ENCODE data around the gene GATM. TPM values are rescaled to one million over a fixed set of nuclear protein-coding genes. Genes with fewer than 3 reads are reported as not detected.

The GATM gene
- total RNA-seq, 1 donor = 0.18 TPM

DNA sequence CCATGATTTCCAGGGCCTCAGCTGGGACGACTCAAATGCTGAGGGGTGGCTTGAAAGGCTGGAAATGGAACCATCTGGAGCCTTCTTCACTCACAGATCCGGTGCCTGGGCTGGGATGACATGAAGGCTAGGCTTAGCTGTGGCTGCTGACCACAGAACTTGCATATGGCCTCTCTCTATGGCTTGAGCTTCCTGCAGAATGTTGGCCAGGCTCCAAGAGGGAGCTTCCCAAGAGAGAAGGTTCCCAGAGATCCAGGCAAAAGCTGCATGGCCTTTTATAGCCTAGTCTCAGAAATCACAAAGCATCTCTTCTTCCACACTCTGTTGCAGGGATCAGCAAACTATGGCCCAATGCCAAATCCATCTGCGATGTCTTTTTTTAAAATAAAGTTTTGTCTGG, 44.8 kb downstream of the GATM start:
- TF ChIP-seq, protein P1, sequence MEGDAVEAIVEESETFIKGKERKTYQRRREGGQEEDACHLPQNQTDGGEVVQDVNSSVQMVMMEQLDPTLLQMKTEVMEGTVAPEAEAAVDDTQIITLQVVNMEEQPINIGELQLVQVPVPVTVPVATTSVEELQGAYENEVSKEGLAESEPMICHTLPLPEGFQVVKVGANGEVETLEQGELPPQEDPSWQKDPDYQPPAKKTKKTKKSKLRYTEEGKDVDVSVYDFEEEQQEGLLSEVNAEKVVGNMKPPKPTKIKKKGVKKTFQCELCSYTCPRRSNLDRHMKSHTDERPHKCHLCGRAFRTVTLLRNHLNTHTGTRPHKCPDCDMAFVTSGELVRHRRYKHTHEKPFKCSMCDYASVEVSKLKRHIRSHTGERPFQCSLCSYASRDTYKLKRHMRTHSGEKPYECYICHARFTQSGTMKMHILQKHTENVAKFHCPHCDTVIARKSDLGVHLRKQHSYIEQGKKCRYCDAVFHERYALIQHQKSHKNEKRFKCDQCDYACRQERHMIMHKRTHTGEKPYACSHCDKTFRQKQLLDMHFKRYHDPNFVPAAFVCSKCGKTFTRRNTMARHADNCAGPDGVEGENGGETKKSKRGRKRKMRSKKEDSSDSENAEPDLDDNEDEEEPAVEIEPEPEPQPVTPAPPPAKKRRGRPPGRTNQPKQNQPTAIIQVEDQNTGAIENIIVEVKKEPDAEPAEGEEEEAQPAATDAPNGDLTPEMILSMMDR (IDR thresholded peaks at IDR 0.05; ENCODE audit: insufficient read depth, low read length) = no peak

DNA sequence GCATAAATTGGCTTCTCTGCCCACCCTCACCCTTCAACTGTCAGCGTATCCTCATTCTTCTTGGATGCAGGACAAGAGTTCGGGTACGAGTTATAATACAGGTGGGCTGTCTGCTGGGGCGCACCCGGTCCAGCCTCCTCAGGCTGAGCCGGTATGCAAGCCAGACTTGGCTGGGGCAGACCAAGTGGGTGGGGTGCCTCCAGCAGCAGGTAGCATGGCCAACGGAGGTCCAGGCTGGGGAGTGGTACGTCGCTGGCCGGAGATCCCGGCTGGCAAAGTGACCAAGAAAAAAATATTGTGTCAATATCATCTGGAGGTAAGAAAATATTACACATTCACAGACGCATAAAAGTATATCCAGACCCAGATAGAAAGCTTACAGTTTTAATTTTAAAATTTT, 45.6 kb downstream of the GATM start:
- DNase-seq (ENCODE audit: low read depth) = no peak
- TF ChIP-seq, protein P1 (IDR thresholded peaks at IDR 0.05; ENCODE audit: insufficient read depth, low read length) = no peak
- no peak overlapping the region for H3K4me3 ChIP-seq (ENCODE audit: low read depth, low read length)

More for the DNA sequence above, 44.8 kb downstream of the GATM start:
- peak; percentile 4 for DNase-seq (ENCODE audit: low read depth)
- no peak overlapping the region for H3K4me3 ChIP-seq (ENCODE audit: low read depth, low read length)

DNA sequence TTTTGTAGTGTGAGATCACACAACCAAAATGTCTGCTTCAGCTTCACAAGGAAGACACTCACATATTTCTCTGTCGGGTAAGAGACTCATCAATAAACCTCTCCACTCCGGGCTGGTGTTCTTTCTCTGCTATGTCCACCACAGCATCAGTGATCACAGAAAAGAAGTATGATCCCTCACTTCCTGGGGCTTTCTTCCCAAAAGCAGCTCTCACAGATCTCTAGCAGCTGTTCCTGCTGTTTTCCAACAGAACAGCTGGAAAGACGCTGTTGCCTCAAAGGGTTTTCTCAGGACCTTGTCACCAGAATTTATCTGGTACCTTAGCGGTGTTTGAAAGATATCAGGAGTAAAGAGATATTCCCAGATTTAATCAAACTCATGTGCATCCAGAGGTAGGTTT, 46.4 kb downstream of the GATM start:
- no peak overlapping the region for H3K4me3 ChIP-seq (ENCODE audit: low read depth, low read length)
- no peak for DNase-seq (ENCODE audit: low read depth)
- TF ChIP-seq, protein P1 (IDR thresholded peaks at IDR 0.05; ENCODE audit: insufficient read depth, low read length) = no peak

DNA sequence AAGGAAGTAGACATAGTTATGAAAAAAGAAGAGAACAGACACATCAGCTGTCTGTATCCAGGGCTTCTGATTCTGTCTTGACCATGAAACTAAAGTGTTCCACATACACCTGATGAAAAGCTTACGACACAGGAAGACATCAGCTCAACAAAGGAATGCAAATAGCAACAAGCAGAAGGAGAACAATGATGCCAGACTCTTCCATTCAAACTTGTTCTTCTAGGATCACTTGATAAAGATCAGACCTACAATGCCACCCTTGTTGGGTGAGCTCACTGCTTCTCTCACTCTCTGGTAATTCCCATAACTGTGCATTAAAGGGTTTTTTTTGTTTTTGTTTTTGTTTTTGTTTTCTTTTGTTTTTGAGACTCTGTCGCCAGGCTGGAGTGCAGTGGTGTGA, 49.7 kb downstream of the GATM start:
- no peak for DNase-seq (ENCODE audit: low read depth)
- TF ChIP-seq, protein P1 (IDR thresholded peaks at IDR 0.05; ENCODE audit: insufficient read depth, low read length) = no peak
- H3K4me3 ChIP-seq (ENCODE audit: low read depth, low read length) = no peak overlapping the region

DNA sequence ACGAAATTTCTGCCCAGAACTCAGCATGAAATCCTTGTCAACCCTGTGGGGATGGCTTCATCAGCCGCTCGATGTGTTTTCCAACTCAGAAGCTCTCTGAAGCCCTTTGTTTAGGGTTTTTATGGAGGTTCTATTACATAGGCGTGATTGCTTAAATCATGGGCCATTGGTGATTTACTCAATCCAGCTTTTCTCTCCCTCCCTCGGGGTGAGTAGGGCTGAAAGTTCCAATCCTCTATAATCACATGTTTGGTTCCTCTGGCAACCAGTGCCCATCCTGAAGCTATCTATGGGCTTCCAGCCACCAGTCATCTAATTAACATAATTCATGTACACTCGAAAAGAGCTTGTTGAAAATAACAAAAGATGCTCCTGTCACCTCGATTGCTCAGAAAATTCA, 51.6 kb downstream of the GATM start:
- DNase-seq (ENCODE audit: low read depth) = no peak
- TF ChIP-seq, protein P1 (IDR thresholded peaks at IDR 0.05; ENCODE audit: insufficient read depth, low read length) = no peak
- H3K4me3 ChIP-seq (ENCODE audit: low read depth, low read length) = no peak overlapping the region

DNA sequence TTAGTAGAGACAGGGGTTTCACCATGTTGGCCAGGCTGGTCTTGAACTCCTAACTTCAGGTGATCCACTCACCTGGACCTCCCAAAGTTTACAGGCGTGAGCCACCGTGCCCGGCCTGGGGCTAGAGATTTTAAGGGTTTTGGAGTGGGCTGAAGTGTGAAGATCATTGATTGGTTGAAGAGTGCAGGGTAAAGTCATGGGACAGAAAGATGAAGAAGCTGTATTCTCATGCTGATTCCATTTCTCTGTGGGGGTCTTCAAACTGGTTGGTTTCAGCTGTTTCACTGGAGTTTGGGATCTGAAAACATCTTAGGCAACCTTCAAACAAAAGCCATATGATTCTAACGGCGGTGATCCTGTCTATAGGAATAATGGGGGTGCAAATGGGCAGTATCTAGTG, 52.1 kb downstream of the GATM start:
- TF ChIP-seq, protein P1 (IDR thresholded peaks at IDR 0.05; ENCODE audit: insufficient read depth, low read length) = no peak
- H3K4me3 ChIP-seq (ENCODE audit: low read depth, low read length) = no peak overlapping the region
- DNase-seq (ENCODE audit: low read depth) = no peak

DNA sequence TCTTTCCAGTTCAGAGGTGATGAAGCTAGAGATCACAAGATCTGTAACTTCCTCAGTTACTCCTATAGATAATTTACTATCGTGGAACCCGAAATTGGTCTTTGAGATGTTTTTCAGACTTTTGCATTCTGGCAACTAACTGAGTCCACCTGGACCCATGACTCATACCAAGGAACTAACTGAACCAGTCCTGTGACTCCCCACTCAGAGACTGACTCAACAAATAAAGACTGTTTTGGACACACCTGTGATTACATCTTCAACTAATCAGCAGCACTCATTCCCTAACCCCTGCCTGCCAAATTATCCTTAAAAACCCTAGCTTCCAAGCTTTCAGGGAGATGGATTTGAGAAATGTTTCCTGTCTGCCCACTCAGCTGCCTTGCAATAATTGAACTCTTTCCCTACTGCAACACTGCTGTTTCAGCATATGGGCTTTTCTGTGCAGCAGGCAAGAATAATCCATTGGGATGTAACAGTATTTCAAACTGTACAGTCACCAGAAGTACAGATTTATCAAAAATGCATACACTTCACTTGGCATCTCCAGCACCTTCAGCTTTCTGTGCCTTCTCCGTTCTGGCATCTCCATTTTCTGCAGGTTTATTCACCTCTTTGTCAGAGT, 57.7 kb downstream of the GATM start:
- TF ChIP-seq, protein P1 (IDR thresholded peaks at IDR 0.05; ENCODE audit: insufficient read depth, low read length) = no peak
- DNase-seq (ENCODE audit: low read depth) = no peak

More for the DNA sequence above, 57.7 kb downstream of the GATM start:
- no peak overlapping the region for H3K4me3 ChIP-seq (ENCODE audit: low read depth, low read length)
